ENCODE results near the gene SALL3.
"Not testable (repeated sequence)": the region's sequence is repeated elsewhere in the genome, so short reads cannot be mapped to it uniquely, and the experiment has no call there.

SALL3 gene

DNA sequence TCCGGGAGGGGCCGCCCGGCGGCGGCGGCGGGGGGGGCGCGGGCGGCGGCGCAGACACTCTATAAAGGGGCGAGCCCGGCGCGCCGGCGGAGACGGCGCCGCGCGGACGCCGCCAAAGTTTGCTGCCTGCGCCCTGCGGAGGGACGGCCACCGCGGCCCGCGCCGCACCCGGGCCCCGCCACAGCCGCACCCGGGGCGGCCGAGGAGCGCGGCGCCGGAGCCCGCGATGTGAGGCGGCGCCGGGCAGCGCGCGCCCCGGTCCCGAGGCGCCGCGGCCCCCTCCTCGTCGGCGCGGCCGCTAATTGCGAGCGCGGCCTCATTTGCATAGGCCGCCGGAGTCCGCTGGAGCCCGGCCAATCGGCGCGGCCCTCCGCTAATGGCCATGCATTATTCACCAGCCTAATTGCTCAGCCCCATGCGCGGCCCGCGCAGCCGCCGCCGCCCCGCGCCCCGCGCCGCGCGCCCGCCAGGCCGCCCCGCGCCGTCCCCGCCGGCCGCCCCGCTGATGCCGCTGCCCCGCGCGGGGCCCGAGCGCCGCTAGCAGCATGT, at the start of gene SALL3:
SALL3 (plus strand) TSS at position 89 of the 549 bp plus-strand sequence; CDS start at position 546, 457 bp downstream.
- DNase-seq (ENCODE audit: low read depth), result no peak

DNA sequence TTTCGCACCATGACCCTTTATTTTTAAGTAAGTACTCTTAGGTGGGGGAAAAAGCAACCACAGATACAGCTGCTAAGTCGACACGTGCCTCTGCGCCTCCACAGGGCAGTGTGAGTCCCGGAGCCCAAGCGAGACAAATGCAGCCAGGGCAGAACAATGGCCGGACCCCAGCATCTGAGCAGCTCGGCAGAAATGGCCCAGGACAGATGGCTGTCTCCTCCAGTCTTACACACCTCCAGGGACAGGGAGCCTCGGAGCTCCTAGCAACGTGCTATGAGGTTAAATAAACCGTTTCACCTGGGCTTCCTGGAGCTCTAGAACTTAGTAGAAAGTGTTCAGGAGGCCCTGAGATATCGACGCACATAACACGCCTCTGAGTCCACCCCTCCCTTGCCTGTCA, 47.3 kb upstream of the SALL3 start:
- no peak for DNase-seq (ENCODE audit: low read depth)

DNA sequence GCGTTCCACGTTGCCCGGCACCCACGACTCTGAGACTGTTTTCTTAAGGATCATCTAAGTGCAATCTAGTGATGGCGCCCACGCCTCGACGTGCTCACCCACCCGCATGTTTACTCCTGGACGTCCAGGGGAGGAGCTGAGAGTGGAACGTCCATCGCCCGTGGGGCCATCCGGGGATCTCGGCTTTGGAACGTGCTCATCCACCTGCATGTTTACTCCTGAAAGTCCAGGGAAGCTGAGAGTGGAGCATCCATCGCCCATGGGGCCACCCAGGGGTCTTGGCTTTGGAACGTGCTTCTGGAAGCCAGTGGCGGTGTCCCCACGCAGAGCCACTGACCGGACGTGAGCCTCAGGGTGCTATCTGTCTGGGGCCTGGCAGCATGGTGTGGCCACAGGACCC, 45.6 kb upstream of the SALL3 start:
- DNase-seq (ENCODE audit: low read depth), result no peak

DNA sequence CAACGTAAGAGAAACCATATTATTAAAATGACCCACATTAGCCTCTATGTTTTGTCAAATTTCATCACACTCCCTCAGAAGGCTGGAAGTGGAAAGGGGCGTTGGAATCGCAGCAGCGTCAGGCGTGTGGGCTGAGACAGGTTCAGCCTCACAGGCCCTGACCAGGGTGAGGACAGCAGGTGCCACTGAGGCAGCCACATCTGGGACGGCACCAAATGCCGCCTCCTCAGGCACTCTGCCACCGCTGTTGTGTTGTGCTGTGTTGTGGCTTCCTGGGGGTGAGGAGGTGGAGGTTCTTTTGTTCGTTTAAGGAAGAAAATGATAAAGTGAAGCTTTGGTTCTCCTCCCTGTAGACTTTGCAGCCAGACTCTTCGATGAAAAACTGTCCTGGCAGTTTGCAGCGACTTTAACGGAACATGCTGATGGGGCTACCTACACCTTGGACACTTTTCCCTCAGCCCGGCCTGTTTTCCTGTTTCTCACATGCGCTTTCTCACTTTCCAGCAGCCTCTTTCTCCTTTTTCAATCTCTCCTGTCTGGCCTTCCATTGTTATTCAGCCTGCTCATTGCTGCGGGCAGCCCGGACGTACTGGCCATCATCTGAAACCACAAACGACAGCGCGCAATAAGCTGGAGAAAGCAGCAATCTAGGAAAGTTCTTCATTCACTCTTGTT, 44.9 kb upstream of the SALL3 start:
- DNase-seq (ENCODE audit: low read depth), result no peak

DNA sequence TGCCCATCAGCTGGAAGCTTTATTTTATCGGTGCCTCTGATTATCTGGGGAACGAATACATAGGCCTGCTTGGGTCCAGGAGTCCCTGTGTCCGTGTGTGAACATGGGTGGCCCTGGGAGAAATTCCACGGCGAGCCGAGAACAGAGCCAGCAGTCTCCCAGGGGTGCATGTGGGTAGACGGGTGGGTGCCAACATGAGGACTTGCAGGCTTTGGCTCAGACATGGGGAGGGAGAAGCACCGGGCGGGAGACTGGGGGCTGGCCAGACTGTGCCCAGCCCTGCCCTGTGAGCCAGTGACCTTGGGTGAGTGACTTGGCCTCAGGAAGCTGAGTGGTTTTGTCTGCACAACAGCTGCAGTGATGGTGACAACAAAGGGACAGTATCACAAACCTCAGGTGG, 44.2 kb upstream of the SALL3 start:
- no peak for DNase-seq (ENCODE audit: low read depth)

DNA sequence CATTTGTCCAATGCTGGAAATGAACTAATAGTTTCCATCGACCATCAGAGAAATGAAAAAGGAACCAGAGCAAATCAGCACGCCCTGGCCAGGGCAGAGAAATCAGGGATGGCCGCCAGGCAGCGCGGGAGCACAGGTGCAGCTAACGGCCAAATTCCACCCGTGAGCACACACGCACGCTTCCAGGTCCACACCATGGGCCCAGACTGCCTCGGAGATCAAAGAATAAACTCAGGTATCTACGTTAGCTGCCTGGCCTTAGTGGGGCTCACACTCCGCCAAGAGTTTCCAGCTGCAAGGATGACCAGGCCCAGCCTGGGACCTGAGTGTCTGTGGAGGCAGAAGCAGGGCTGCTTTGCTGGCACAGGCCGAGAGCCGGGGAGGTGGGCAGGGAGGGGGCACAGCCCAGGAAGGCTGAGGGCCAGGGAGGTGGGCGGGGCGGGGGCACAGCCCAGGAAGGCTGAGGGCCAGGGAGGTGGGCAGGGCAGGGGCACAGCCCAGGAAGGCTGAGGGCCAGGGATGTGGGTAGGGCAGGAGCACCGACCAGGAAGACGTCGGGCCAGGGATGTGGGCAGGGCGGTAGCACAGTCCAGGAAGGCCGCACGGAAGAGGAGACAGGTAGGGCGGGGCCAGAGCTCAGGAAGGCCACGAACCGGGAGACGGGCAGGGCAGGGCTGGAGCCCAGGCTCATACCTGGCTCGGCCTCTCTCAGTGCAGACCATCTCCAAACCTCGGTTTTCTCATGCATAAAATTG, 43.2 kb upstream of the SALL3 start:
- no peak for DNase-seq (ENCODE audit: low read depth)

DNA sequence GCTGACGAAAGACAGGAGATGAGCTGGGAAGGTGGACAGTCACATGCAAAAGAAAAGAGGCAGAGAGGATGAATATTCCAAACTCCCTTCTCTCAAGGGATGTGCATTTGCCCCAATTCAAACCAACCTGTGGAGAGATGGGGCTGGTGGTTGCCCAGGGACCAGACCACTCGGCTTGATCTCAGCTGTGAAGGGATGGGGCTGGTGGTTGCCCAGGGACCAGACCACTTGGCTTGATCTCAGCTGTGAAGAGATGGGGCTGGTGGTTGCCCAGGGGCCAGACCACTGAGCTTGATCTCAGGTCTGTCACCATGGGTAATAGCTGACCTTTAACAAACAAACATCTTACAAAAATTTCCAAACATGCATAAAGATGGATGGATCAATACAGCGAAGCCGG, 42.5 kb upstream of the SALL3 start:
- DNase-seq (ENCODE audit: low read depth), result no peak

DNA sequence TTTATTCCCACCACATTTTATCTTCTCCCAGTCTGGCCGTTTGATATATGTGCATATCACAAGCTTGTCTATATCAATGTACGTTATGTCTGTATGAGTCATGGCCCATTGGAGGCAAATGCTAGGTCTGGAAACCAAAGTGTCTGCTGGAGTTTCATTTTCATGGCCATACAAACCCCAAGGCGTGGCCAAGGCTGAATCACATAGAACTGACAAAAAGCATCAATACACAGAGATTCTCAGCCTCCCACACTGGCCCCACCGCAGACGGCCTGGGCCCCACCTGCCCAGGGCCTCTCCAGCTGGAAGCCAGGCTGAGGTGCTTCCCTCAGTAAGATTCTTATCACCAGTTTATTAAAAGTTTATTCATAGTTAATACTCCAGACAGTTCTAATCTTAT, 40.5 kb upstream of the SALL3 start:
- DNase-seq (ENCODE audit: low read depth), result no peak

DNA sequence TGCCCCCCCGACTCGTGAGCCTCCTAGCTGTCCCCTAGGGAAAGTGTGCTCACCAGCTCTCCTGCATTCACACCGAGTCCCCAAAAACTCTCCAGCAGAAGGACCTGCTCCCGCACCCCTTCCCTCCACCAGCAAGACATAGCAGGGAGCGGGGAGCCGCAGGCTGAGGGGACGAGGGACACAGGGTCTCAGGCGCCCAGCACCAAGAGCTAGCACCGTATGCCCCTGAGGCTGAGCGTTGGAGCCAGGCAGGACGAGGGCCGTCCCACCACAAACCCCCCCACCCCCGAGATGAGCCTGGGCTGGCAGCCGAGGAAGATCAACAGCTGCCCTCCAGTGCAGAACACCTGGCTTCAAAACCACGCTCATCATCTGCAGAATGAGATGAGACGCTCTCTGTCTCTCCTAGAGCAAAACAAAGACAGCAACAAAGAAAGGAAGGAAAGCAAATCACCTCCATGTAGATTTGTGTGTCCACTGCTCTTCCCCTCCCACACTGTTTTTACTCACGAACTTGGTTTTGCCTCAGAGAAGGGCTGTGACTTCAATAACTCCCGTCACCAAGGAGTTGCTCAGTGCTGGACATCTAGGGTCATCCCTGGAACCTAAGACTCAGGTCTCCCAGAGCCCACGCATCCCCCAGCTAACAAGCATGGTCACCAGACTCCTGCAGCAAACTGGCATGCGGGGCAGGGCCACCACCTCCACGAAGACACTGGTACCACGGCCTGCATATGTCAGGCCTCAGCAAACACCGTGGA, 39.7 kb upstream of the SALL3 start:
- DNase-seq (ENCODE audit: low read depth), result no peak

DNA sequence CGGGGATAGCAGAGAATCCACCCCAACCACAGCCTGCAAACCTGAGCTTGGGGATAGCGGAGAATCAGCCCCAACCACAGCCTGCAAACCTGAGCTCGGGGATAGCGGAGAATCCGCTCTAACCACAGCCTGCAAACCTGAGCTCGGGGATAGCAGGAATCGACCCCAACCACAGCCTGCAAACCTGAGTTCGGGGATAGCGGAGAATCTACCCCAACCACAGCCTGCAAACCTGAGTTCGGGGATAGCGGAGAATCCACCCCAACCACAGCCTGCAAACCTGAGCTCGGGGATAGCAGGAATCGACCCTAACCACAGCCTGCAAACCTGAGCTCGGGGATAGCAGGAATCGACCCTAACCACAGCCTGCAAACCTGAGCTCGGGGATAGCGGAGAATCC, 37.4 kb upstream of the SALL3 start:
- not testable (repeated sequence) for DNase-seq (ENCODE audit: low read depth)

DNA sequence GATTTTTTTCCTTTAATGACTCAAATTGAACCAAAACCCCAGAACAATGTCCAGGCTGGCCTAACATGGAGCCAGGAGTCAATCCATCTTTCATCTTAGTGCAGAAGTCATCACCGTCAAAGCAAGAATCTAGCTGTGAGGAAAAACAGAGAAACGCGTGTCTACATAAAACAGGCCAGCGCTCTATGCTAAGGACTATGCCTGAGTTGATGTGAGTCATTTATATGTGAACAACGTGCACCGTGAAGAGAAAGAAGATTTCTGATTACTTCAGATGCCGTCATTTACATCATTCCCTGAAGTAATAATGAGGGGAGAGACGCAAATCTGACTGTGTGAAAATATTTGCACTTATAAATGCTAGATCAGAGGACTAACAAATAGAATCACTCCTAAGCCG, 34.0 kb upstream of the SALL3 start:
- DNase-seq (ENCODE audit: low read depth), result no peak

DNA sequence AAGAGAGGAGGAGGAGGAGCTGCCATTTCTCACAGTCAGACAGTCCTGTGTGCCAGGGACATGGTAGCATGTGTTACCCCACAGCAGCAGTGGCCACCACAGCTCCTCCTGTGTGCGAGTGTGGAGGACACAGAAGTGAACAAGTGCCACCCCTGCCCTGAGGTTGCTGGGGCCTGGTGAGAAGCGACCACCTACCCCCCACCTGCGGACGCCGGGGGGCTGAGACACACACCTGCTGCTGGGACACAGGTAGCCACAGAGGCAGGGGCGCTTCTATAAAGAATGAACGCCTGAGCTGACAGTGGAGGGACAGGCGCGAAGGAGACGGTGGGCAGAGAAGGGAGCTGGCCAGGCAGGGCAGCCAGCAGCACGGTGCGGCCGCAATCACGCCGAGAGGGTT, 32.3 kb upstream of the SALL3 start:
- no peak for DNase-seq (ENCODE audit: low read depth)

DNA sequence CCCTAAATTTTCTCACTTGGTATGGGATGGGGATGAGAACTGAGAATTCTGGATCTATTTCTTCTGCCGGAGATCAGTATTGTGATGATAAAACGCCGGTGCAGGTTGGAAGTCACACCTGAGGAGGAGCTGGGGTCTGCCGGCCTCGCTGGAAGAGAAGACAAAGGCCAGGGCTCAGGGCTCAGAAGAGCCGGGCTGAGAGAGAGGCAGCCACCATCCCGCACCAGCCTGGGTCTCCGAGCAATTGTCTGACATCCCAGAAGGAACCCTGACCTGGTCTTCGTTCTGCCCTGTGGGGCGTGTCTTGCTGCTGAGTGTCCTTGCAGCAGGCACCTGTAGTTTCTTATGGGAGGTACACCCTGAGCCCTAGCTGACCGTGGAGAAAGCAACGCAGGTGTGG, 31.4 kb upstream of the SALL3 start:
- DNase-seq (ENCODE audit: low read depth), result no peak

DNA sequence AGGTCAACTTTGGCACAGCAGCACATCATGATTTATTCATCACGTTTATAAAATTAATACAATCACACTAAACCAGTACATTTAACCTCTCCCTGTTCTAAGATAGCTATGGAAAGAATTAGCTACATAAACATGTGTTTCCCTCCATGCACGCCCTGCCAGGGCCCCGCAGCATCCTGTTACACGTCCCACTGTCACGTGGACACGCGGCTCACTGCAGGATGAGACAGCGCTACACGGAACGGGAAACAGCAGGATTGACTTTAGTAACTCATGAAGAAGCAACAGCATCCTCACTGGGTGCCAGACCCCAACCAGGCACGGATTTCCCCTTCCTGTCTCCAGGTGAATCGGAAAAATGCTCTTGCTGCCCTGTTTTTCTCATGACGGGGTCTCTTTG, 30.9 kb upstream of the SALL3 start:
- DNase-seq (ENCODE audit: low read depth), result no peak

DNA sequence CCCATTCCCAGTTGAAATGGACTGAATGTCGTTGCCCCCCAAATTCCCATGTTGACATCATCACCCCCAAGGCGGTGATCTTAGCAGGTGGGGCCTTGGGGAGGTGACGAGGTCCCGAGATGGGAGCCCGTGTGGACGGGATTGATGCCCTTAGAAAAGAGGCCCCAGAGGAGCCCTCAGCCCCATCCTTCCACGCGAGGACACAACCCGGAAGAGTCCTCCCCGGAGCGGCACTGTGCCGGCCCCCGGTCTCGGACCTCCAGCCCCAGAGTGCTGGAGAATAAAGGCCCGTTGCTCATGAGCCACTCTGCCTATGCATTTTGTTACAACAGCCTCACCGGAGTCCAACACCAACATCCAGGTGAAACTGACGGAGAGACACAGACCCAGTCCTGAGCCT, 30.4 kb upstream of the SALL3 start:
- DNase-seq (ENCODE audit: low read depth), result no peak

DNA sequence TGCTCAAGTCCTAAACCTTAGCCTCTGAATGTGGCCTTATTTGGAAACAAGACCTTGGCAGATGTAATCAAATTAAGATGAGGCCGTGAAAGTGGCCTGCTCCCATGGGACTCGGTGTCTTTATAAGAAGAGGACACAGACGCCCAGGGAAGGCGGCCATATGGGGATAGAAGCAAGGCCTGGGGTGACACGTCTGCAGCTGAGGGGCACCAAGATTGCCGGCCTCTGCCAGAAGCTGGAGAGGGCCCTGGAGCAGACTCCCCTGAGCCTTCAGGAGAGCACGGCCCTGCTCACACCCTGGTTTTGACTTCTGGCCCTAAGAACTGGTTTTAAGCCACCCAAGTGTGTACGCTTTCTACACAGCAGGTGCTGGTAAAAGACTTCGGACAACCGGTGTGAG, 29.2 kb upstream of the SALL3 start:
- no peak for DNase-seq (ENCODE audit: low read depth)

DNA sequence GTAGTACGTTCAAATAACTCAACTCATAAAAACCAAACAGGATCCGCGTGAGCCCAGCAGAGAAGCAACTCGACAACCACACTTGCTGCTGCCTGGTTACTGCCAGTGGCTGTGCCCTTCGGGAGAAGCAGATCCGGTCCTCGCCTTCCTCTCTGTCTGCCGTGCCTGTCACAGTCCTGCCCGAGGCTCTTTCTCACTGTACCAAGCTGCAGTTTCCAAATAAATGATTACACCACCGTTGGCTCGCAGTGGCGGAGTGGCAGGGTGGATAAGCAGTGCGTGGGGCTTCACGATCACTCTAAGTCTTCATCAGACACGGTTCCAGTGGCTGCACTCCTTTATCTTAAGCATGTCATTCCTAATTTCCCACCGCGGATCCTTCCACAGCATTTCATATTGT, 26.1 kb upstream of the SALL3 start:
- DNase-seq (ENCODE audit: low read depth), result no peak

DNA sequence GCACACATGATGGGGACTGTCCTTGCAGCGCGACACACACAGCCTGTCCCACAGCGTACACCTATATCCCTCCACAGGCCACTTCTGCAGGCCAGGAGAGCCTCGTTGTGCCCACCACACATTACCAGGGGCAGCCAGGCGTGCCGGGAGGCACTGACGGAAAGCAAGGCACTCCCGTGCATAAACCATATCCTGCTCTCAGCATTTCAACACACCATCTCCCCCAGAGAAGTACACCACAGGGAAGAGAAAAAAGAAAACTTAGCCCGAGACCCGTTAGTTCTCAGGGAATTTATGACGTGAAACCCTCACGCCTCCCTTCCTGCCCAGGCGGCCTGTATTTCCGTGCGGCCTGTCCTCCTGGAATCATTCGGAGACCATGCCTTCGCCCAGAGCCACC, 24.6 kb upstream of the SALL3 start:
- DNase-seq (ENCODE audit: low read depth), result no peak

DNA sequence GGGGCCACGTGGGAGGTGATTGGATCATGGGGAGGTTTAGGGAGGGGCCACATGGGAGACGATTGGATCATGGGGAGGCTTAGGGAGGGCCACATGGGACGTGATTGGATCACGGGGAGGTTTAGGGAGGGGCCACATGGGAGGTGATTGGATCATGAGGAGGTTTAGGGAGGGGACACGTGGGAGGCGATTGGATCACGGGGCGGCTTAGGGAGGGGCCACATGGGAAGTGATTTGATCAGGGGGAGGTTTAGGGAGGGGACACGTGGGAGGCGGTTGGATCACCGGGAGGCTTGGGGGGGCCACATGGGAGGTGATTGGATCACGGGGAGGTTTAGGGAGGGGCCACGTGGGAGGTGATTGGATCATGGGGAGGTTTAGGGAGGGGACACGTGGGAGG, 22.5 kb upstream of the SALL3 start:
- DNase-seq (ENCODE audit: low read depth), result no peak

DNA sequence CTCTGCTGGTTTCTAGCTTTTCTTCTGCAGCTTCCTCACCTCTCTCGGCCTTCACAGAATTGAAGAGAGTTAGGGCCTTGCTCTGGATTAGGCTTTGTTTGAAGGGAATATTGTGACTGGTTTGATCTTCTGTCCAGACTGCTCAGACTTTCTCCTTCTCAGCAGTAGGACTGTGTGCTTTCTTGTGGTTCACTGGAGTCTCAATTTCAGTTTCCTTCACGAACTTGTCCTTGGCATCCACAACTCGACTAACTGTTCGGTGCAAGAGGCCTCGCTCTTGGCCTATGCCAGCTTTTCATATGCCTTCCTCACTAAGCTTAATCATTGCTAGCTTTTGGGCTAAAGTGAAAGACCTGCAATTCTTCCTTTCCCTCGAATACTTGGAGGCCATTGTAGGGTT, 18.9 kb upstream of the SALL3 start:
- no peak for DNase-seq (ENCODE audit: low read depth)

DNA sequence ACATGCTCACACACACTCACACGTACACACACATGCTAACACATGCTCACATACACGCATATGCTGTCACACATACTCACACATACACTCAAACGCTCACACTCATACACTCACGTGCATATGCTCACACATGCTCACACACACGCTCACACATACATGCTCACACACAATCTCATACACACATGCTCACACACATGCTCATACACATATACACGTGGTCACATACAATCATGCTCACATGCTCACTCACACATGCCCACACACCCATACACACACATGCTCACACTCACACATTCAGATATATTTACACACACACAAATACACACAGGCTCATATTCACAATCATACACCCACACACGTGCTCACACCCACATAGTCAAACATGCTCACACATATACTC, 17.5 kb upstream of the SALL3 start:
- DNase-seq (ENCODE audit: low read depth), result no peak

DNA sequence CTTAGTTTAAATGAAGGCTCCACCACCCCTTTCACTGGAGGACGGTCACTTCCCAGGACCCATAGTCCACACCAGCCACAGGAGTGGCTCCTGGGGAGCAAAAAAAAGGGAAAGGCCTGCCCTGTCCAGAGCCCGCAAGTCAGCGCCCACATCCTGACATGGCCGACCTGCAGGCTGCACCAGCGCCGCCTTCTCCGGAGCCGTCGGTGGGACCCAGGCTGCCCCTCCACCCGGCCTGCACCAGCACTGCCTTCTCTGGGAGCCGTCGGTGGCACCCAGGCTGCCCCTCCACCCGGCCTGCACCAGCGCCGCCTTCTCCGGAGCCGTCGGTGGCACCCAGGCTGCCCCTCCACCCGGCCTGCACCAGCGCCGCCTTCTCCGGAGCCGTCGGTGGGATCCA, 14.9 kb upstream of the SALL3 start:
- not testable (repeated sequence) for DNase-seq (ENCODE audit: low read depth)

DNA sequence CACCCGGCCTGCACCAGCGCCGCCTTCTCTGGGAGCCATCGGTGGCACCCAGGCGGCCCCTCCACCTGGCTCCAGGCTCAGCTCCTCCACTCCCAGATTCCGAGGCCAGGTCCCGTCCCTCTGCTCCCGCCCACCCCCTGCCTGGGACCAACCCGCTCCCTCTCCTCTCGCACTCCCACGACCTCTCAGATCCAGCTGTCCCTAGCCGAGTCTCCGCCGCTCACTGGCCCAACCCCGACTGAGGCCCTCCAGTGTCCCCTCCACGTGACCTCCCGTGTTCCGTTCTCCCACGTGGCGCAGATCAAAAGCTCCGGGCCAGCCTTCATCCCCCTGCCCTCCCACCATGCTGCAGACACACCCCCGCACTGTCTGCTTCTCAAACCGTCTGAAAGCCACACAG, 14.4 kb upstream of the SALL3 start:
- no peak for DNase-seq (ENCODE audit: low read depth)

Measured in T-helper 22 cell (primary cell).